B cell (primary cell): ENCODE data around the gene STOX1. TPM values are rescaled to one million over a fixed set of nuclear protein-coding genes. Genes with fewer than 3 reads are reported as not detected.
"Not testable (repeated sequence)": the region's sequence is repeated elsewhere in the genome, so short reads cannot be mapped to it uniquely, and the experiment has no call there.

Experiments
- ATAC-seq: fragments of 200-7000 bp; cut with Tn5 transposase; one replicate; pipeline ENCODE4 v1.10.0; 2021; ENCODE audit warnings: low read depth, mild to moderate bottlenecking, moderate number of reproducible peaks, moderate library complexity
- CTCF ChIA-PET: fragments of 350-600 bp; sonication (Branson Sonifier 250); formaldehyde crosslinking; loops from one replicate; lab custom pipeline; 2021; ENCODE audit warnings: antibody characterized with exemption, inconsistent platforms; lab: Charles Lee
- POLR2A ChIA-PET: fragments of 350-600 bp; sonication (Branson Sonifier 250); formaldehyde crosslinking; loops from one replicate; lab custom pipeline; 2021; ENCODE audit warnings: antibody characterized with exemption; lab: Charles Lee
- DNase-seq: peaks from one replicate; pipeline ENCODE4 v3.0.0; 2013
- H2AFZ ChIP-seq: 2 replicates; pipeline ENCODE4 v1.6.1; 2012; ENCODE audit warnings: mild to moderate bottlenecking, low read depth, low read length; ENCODE audit not compliant: insufficient read depth, poor library complexity, severe bottlenecking
- H3K27ac ChIP-seq, 2 donors: 1 replicate in 1 of 2; 2 replicates in 1 of 2; pipeline ENCODE4 v1.5.1; 2012 to 2013; ENCODE audit warnings: low read length in 2 of 2, mild to moderate bottlenecking in 2 of 2, moderate library complexity in 1 of 2
- H3K27me3 ChIP-seq, 4 experiments: fragments of 200-600 bp in 1 of 4; sonication (generic) in 1 of 4; replicated peaks in 1 of 4; 1 replicate in 2 of 4; 2 replicates in 2 of 4; pipeline versions ENCODE4 v1.6.1 to v1.7.0; 2013 to 2016; ENCODE audit warnings: low read length in 3 of 4, mild to moderate bottlenecking in 2 of 4, mixed read lengths in 1 of 4, moderate library complexity in 1 of 4; ENCODE audit not compliant: insufficient read depth in 4 of 4, control insufficient read depth in 3 of 4; ENCODE audit errors: control extremely low read depth in 1 of 4
- H3K36me3 ChIP-seq, 2 experiments: replicated peaks in 1 of 2; 1 replicate in 1 of 2; 2 replicates in 1 of 2; pipeline versions ENCODE4 v1.6.1 to v1.7.1; 2013; ENCODE audit warnings: low read length in 1 of 2; ENCODE audit not compliant: insufficient read depth in 2 of 2, control insufficient read depth in 1 of 2; ENCODE audit errors: control extremely low read depth in 1 of 2, extremely low read depth in 1 of 2
- H3K4me1 ChIP-seq, 2 donors: fragments of 200-600 bp in 1 of 2; sonication (generic) in 1 of 2; 1 replicate in 1 of 2; 2 replicates in 1 of 2; pipeline versions ENCODE4 v1.5.1 to v1.6.1; 2013 to 2017; ENCODE audit warnings: low read length in 2 of 2; ENCODE audit not compliant: control insufficient read depth in 2 of 2, insufficient read depth in 2 of 2
- H3K4me2 ChIP-seq: replicated peaks from 2 replicates; pipeline ENCODE3; 2012; ENCODE audit warnings: mild to moderate bottlenecking, low read depth, low read length; ENCODE audit not compliant: poor library complexity, severe bottlenecking
- H3K4me3 ChIP-seq, 5 experiments: fragments of 200-600 bp in 1 of 5; sonication (generic) in 1 of 5; 1 replicate in 3 of 5; 2 replicates in 2 of 5; pipeline versions ENCODE4 v1.5.1 to v1.7.0; 2011 to 2016; ENCODE audit warnings: low read length in 4 of 5, mild to moderate bottlenecking in 4 of 5, low read depth in 2 of 5, control low read depth in 1 of 5, moderate library complexity in 1 of 5; ENCODE audit not compliant: insufficient read depth in 1 of 5; ENCODE audit errors: control extremely low read depth in 1 of 5, extremely low read depth in 1 of 5
- H3K79me2 ChIP-seq: fragments of 200-600 bp; sonication (generic); one replicate; pipeline ENCODE4 v1.6.0; 2016; ENCODE audit warnings: low read length; ENCODE audit not compliant: control insufficient read depth, insufficient read depth
- H3K9ac ChIP-seq: fragments of 200-600 bp; sonication (generic); 2 replicates; pipeline ENCODE4 v1.6.1; 2017; ENCODE audit warnings: mild to moderate bottlenecking, low read length, moderate library complexity
- H3K9me3 ChIP-seq, 3 donors: one replicate each; pipeline versions ENCODE4 v1.6.1 to v1.7.1; 2013; ENCODE audit warnings: low read length in 2 of 3; ENCODE audit not compliant: control insufficient read depth in 2 of 3, insufficient read depth in 1 of 3; ENCODE audit errors: control extremely low read depth in 1 of 3
- H4K20me1 ChIP-seq: 2 replicates; pipeline ENCODE4 v1.6.0; 2012; ENCODE audit warnings: mild to moderate bottlenecking, low read length; ENCODE audit not compliant: insufficient read depth, control insufficient read depth, poor library complexity, severe bottlenecking
- H3K27ac Mint-ChIP-seq: one replicate; pipeline ENCODE4 v1.8.0; 2021; ENCODE audit warnings: mixed read lengths
- H3K27me3 Mint-ChIP-seq: one replicate; pipeline ENCODE4 v1.8.0; 2021; ENCODE audit warnings: mixed read lengths
- H3K4me1 Mint-ChIP-seq: one replicate; pipeline ENCODE4 v1.8.0; 2021; ENCODE audit warnings: mixed read lengths
- H3K4me3 Mint-ChIP-seq: one replicate; pipeline ENCODE4 v1.8.0; 2021; ENCODE audit warnings: mixed read lengths
- H3K9me3 Mint-ChIP-seq: one replicate; pipeline ENCODE4 v1.8.0; 2022; ENCODE audit warnings: mixed read lengths; ENCODE audit not compliant: insufficient read depth
- WGBS: methylation state at CpG from one replicate; pipeline ENCODE4 v1.1.5; 2013; ENCODE audit warnings: missing lambda C conversion rate; ENCODE audit not compliant: insufficient coverage; 5-methylcytosine and 5-hydroxymethylcytosine counted together
- intact Hi-C: fragments of 100-400 bp; cut with micrococcal nuclease; formaldehyde crosslinking; loops from one replicate; pipeline ENCODE4 v1.10.0; 2022
- polyA plus RNA-seq: library from polyadenylated mRNA; depleted of rRNA; stranded (reverse); fragments of >200 nt; gene quantifications from 2 replicates; pipeline ENCODE4 v1.2.3, GENCODE V29; 2012
- total RNA-seq, 2 donors: library from RNA; stranded (reverse); fragments of 120-200 nt in 1 of 2; gene quantifications; 1 replicate in 1 of 2; 2 replicates in 1 of 2; pipeline versions ENCODE4 v1.2.3 to v1.2.4, GENCODE V29; 2013 to 2022

Gene STOX1
- total and polyA plus RNA-seq, 2 donors (not counting 1 experiment from before 2014, with no cell fraction given): 0.07 to 0.57 TPM

GRCh38 chr10:68822626-68823025 lies 4.7 kb upstream of the STOX1 start:
- H3K4me1 ChIP-seq, H3K4me2 ChIP-seq, H2AFZ ChIP-seq, POLR2A ChIA-PET, H3K27me3 ChIP-seq, ATAC-seq, H3K27me3 Mint-ChIP-seq, H3K4me3 Mint-ChIP-seq, H3K9ac ChIP-seq, H3K9me3 ChIP-seq, H3K79me2 ChIP-seq, H3K27ac Mint-ChIP-seq, H4K20me1 ChIP-seq, H3K4me3 ChIP-seq, H3K4me1 Mint-ChIP-seq, H3K9me3 Mint-ChIP-seq, H3K36me3 ChIP-seq, CTCF ChIA-PET, H3K27ac ChIP-seq, DNase-seq: not testable (repeated sequence)
- intact Hi-C loops: loop anchor here (10.0 kb wide), 1 partner anchor 82 kb away; the partner anchor contains the start of gene DDX50
- 96% methylated on average over 2 of the region's 2 CpGs for WGBS

GRCh38 chr10:68827592-68827959 lies 245 bp downstream of the STOX1 start:
- Histone ChIP-seq H3K27me3 (peaks cover 0 to 14% (median 0%) of the 10 kb centered on the region in 4 experiments), H3K9ac (peak overlapping the region; percentile 76), H2AFZ (peak overlapping the region; percentile 96), H3K4me3 (peak overlapping the region in 1 of 5 experiments; percentile 66), H3K4me2 (peak overlapping the region; percentile 95)
- H3K4me3 Mint-ChIP-seq, H3K4me1 ChIP-seq, H3K79me2 ChIP-seq, H3K9me3 Mint-ChIP-seq, H3K9me3 ChIP-seq, H4K20me1 ChIP-seq, POLR2A ChIA-PET, H3K27ac Mint-ChIP-seq, H3K4me1 Mint-ChIP-seq, H3K36me3 ChIP-seq, H3K27ac ChIP-seq, H3K27me3 Mint-ChIP-seq, CTCF ChIA-PET, DNase-seq: not testable (repeated sequence)
- 0% methylated on average over 1 of the region's 58 CpGs for WGBS
- intact Hi-C loops: loop anchor here (2.0 to 10.0 kb wide), 2 partner anchors 77 to 107 kb away; partner anchors contain the start of genes CCAR1 and DDX50
- peak; percentile 56 for ATAC-seq

- H3K4me1 Mint-ChIP-seq, H4K20me1 ChIP-seq, H3K9me3 Mint-ChIP-seq, H3K36me3 ChIP-seq, CTCF ChIA-PET, H3K27ac Mint-ChIP-seq, H3K9me3 ChIP-seq, H3K9ac ChIP-seq, H3K4me1 ChIP-seq, POLR2A ChIA-PET, H3K27ac ChIP-seq, H3K27me3 Mint-ChIP-seq, H3K79me2 ChIP-seq: not testable (repeated sequence)
- WGBS: 2% methylated on average over 33 of the region's 59 CpGs
- intact Hi-C loops: loop anchor here (10.0 kb wide), 1 partner anchor 77 kb away; the partner anchor contains the start of gene DDX50
- H3K4me3 Mint-ChIP-seq: peak overlapping the region; percentile 71
- DNase-seq: peak; percentile 58
- Histone ChIP-seq H2AFZ (peak overlapping the region; percentile 65), H3K27me3 (peaks cover 0 to 13% (median 0%) of the 10 kb centered on the region in 4 experiments), H3K4me2 (peak overlapping the region; percentile 77), H3K4me3 (peak overlapping the region in 4 of 5 experiments; percentile 19 to 45 (median 34))
- peak; percentile 66 for ATAC-seq
Observed at GRCh38 chr10:68828083-68828601, 811 bp downstream of the STOX1 start.
